Astrocyte of the cerebellum (primary cell): ENCODE data around the gene NUMA1.

Experiments used
- DNase-seq: peaks from one replicate; pipeline ENCODE4 v3.0.0-alpha.2; 2011; ENCODE audit warnings: low read depth
- H3K4me3 ChIP-seq: 2 replicates; pipeline ENCODE4 v1.5.1; 2011; ENCODE audit warnings: mild to moderate bottlenecking, low read depth, low read length, moderate library complexity
- CTCF ChIP-seq: IDR thresholded peaks from 2 replicates; pipeline ENCODE4 v1.5.1; 2012; ENCODE audit warnings: low read length, low read depth, moderate library complexity, mild to moderate bottlenecking; ENCODE audit errors: missing control alignments
- in situ Hi-C: cut with HindIII; loops from 2 replicates; pipeline ENCODE4 v1.10.0; 2017; ENCODE audit warnings: low sequenced_read_pairs

NUMA1 gene

GRCh38 chr11:72091292-72091691, 10.9 kb upstream of the NUMA1 start:
- DNase-seq: peak; percentile 40
- in situ Hi-C loops: no loop called here
- H3K4me3 ChIP-seq: no peak overlapping the region
- TF ChIP-seq CTCF: peak; percentile 89

GRCh38 chr11:72088076-72088808, 7.9 kb upstream of the NUMA1 start:
- H3K4me3 ChIP-seq: no peak overlapping the region
- no peak for DNase-seq
- TF ChIP-seq CTCF: no peak
- in situ Hi-C loops: no loop called here

GRCh38 chr11:72085621-72086351, 5.4 kb upstream of the NUMA1 start:
- in situ Hi-C loops: no loop called here
- TF ChIP-seq CTCF: no peak
- peak; percentile 69 for DNase-seq

GRCh38 chr11:72084965-72085364, 4.6 kb upstream of the NUMA1 start:
- no peak overlapping the region for H3K4me3 ChIP-seq
- TF ChIP-seq CTCF: no peak
- in situ Hi-C loops: no loop called here
- no peak for DNase-seq

More at GRCh38 chr11:72085621-72086351, 5.4 kb upstream of the NUMA1 start:
- H3K4me3 ChIP-seq: no peak overlapping the region

- in situ Hi-C loops: no loop called here
- H3K4me3 ChIP-seq: no peak overlapping the region
- DNase-seq: no peak
- no peak for TF ChIP-seq CTCF
Observed at GRCh38 chr11:72084076-72084475, 3.7 kb upstream of the NUMA1 start.

- TF ChIP-seq CTCF: no peak
- DNase-seq: no peak
- in situ Hi-C loops: no loop called here
- H3K4me3 ChIP-seq: no peak overlapping the region
Observed at GRCh38 chr11:72083414-72083813, 3.1 kb upstream of the NUMA1 start.
